Stimulated activated naive B cell treated with anti-CD40 and anti-IgM and Interleukin-4, amounts not matched to agents 10 μg/mL and 1 μg/mL and 100 μg/mL, for 72 hours (primary cell): ENCODE data around the gene MTCL3.
"Not testable (repeated sequence)": the region's sequence is repeated elsewhere in the genome, so short reads cannot be mapped to it uniquely, and the experiment has no call there.

Experiments
- ATAC-seq, 2 donors: fragments of 150-1000 bp; cut with Tn5 transposase; replicated peaks; 2 replicates each; pipeline ENCODE4 v1.10.0; 2021; ENCODE audit warnings: moderate library complexity in 1 of 2
- DNase-seq: peaks from one replicate; pipeline ENCODE4 v3.0.0; 2021
- H3K27ac Mint-ChIP-seq: one replicate; pipeline ENCODE4 v1.8.0; 2022; ENCODE audit warnings: mild to moderate bottlenecking, mixed read lengths
- H3K27me3 Mint-ChIP-seq, 2 donors: one replicate each; pipeline ENCODE4 v1.8.0; 2022; ENCODE audit warnings: mixed read lengths in 2 of 2
- H3K36me3 Mint-ChIP-seq, 2 donors: one replicate each; pipeline ENCODE4 v1.8.0; 2022; ENCODE audit warnings: mixed read lengths in 2 of 2, mild to moderate bottlenecking in 1 of 2
- H3K4me1 Mint-ChIP-seq, 2 donors: one replicate each; pipeline ENCODE4 v1.8.0; 2022; ENCODE audit warnings: mixed read lengths in 2 of 2, mild to moderate bottlenecking in 1 of 2
- H3K4me3 Mint-ChIP-seq, 2 donors: one replicate each; pipeline ENCODE4 v1.8.0; 2022; ENCODE audit warnings: mild to moderate bottlenecking in 2 of 2, mixed read lengths in 2 of 2, moderate library complexity in 1 of 2
- H3K9me3 Mint-ChIP-seq, 2 donors: one replicate each; pipeline ENCODE4 v1.8.0; 2022; ENCODE audit warnings: mixed read lengths in 2 of 2, mild to moderate bottlenecking in 1 of 2

MTCL3 gene

GRCh38 chr6:127452803-127453202, 66.3 kb downstream of the MTCL3 start:
- ATAC-seq (no peak), DNase-seq (no peak)
- no peak overlapping the region for H3K4me3 Mint-ChIP-seq
- peaks cover 0 to 5% of the 10 kb centered on the region in 2 donors for H3K27me3 Mint-ChIP-seq
- H3K4me1 Mint-ChIP-seq, result no peaks in the 10 kb centered on the region
- H3K27ac Mint-ChIP-seq, result no peak overlapping the region
- no peaks in the 10 kb centered on the region for H3K9me3 Mint-ChIP-seq
- no peaks in the 10 kb centered on the region for H3K36me3 Mint-ChIP-seq

GRCh38 chr6:127451388-127451787, 67.7 kb downstream of the MTCL3 start:
- no peaks in the 10 kb centered on the region for H3K9me3 Mint-ChIP-seq
- no peaks in the 10 kb centered on the region for H3K36me3 Mint-ChIP-seq
- H3K4me3 Mint-ChIP-seq, result no peak overlapping the region
- H3K27me3 Mint-ChIP-seq, result peaks cover 0 to 13% of the 10 kb centered on the region in 2 donors
- DNase-seq (no peak), ATAC-seq (no peak)
- H3K4me1 Mint-ChIP-seq, result no peaks in the 10 kb centered on the region
- no peak overlapping the region for H3K27ac Mint-ChIP-seq

GRCh38 chr6:127447780-127448179, 71.4 kb downstream of the MTCL3 start:
- no peaks in the 10 kb centered on the region for H3K9me3 Mint-ChIP-seq
- ATAC-seq (no peak), DNase-seq (no peak)
- H3K27ac Mint-ChIP-seq, result no peak overlapping the region
- H3K36me3 Mint-ChIP-seq, result no peaks in the 10 kb centered on the region
- H3K27me3 Mint-ChIP-seq, result peaks cover 0 to 13% of the 10 kb centered on the region in 2 donors
- no peak overlapping the region for H3K4me3 Mint-ChIP-seq
- no peaks in the 10 kb centered on the region for H3K4me1 Mint-ChIP-seq

GRCh38 chr6:127446356-127446755, 72.8 kb downstream of the MTCL3 start:
- ATAC-seq (no peak), DNase-seq (no peak)
- Mint-ChIP-seq H3K27me3 (peaks cover 0 to 8% of the 10 kb centered on the region in 2 donors), H3K4me3 (no peak overlapping the region), H3K4me1 (no peaks in the 10 kb centered on the region), H3K9me3 (no peaks in the 10 kb centered on the region), H3K27ac (no peak overlapping the region), H3K36me3 (no peaks in the 10 kb centered on the region)

- no peak for DNase-seq
- ATAC-seq, result no peak
- H3K4me1 Mint-ChIP-seq, result no peaks in the 10 kb centered on the region
- no peak overlapping the region for H3K27ac Mint-ChIP-seq
- H3K9me3 Mint-ChIP-seq, result no peaks in the 10 kb centered on the region
- no peak overlapping the region for H3K4me3 Mint-ChIP-seq
- no peaks in the 10 kb centered on the region for H3K36me3 Mint-ChIP-seq
- H3K27me3 Mint-ChIP-seq, result peaks cover 1 to 5% of the 10 kb centered on the region in 2 donors
Measured at GRCh38 chr6:127441881-127442280, 77.3 kb downstream of the MTCL3 start.

GRCh38 chr6:127439718-127440117, 79.4 kb downstream of the MTCL3 start:
- H3K27me3 Mint-ChIP-seq, result peaks cover 0 to 5% of the 10 kb centered on the region in 2 donors
- DNase-seq (no peak), ATAC-seq (no peak)
- H3K36me3 Mint-ChIP-seq, result no peaks in the 10 kb centered on the region
- H3K4me3 Mint-ChIP-seq, result no peak overlapping the region
- no peaks in the 10 kb centered on the region for H3K4me1 Mint-ChIP-seq
- no peaks in the 10 kb centered on the region for H3K9me3 Mint-ChIP-seq
- H3K27ac Mint-ChIP-seq, result no peak overlapping the region

- Mint-ChIP-seq H3K36me3 (no peaks in the 10 kb centered on the region), H3K4me3 (no peak overlapping the region), H3K27me3 (peaks cover 0 to 5% of the 10 kb centered on the region in 2 donors), H3K27ac (no peak overlapping the region), H3K9me3 (no peaks in the 10 kb centered on the region), H3K4me1 (no peaks in the 10 kb centered on the region)
- DNase-seq, result no peak
- no peak for ATAC-seq
Measured at GRCh38 chr6:127436578-127437110, 82.5 kb downstream of the MTCL3 start.

GRCh38 chr6:127435626-127436220, 83.4 kb downstream of the MTCL3 start:
- H3K4me1 Mint-ChIP-seq, result no peaks in the 10 kb centered on the region
- peaks cover 0 to 3% of the 10 kb centered on the region in 2 donors for H3K27me3 Mint-ChIP-seq
- DNase-seq (no peak), ATAC-seq (no peak)
- no peak overlapping the region for H3K27ac Mint-ChIP-seq
- H3K4me3 Mint-ChIP-seq, result no peak overlapping the region
- H3K36me3 Mint-ChIP-seq, result no peaks in the 10 kb centered on the region
- H3K9me3 Mint-ChIP-seq, result no peaks in the 10 kb centered on the region

GRCh38 chr6:127434651-127435050, 84.5 kb downstream of the MTCL3 start:
- Mint-ChIP-seq H3K4me3 (no peak overlapping the region), H3K27me3 (no peaks in the 10 kb centered on the region), H3K27ac (no peak overlapping the region), H3K36me3 (no peaks in the 10 kb centered on the region), H3K9me3 (no peaks in the 10 kb centered on the region), H3K4me1 (no peaks in the 10 kb centered on the region)
- DNase-seq (no peak), ATAC-seq (no peak)

- not testable (repeated sequence) for H3K4me1 Mint-ChIP-seq, H3K36me3 Mint-ChIP-seq, DNase-seq, H3K4me3 Mint-ChIP-seq, H3K27me3 Mint-ChIP-seq, H3K27ac Mint-ChIP-seq, ATAC-seq, H3K9me3 Mint-ChIP-seq
Measured at GRCh38 chr6:127428562-127428961, 90.6 kb downstream of the MTCL3 start.

- H3K4me1 Mint-ChIP-seq, result peaks cover 12 to 23% of the 10 kb centered on the region in 2 donors
- H3K4me3 Mint-ChIP-seq, result peak overlapping the region in 1 of 2 donors; percentile 38
- ATAC-seq (no peak), DNase-seq (no peak)
- H3K27ac Mint-ChIP-seq, result peak overlapping the region; percentile 59
- peaks cover 0 to 8% of the 10 kb centered on the region in 2 donors for H3K36me3 Mint-ChIP-seq
- H3K9me3 Mint-ChIP-seq, result peaks cover 0 to 5% of the 10 kb centered on the region in 2 donors
- no peaks in the 10 kb centered on the region for H3K27me3 Mint-ChIP-seq
Measured at GRCh38 chr6:127423921-127424320, 95.2 kb downstream of the MTCL3 start.
